ENCODE data around the gene ARHGAP31. TPM values are rescaled to one million over a fixed set of nuclear protein-coding genes. Genes with fewer than 3 reads are reported as not detected.
"Not testable (repeated sequence)": the region's sequence is repeated elsewhere in the genome, so short reads cannot be mapped to it uniquely, and the experiment has no call there.

The ARHGAP31 gene
- polyA plus RNA-seq, 1 donor from 2014 or later = 9.0 TPM

GRCh38 chr3:119304201-119304713 is 10.1 kb downstream of the ARHGAP31 start:
- peaks cover 4% of the 10 kb centered on the region for H3K36me3 Mint-ChIP-seq
- H3K27ac Mint-ChIP-seq = peak overlapping the region in 1 of 3 donors; percentile 75

GRCh38 chr3:119305286-119305685 is 11.1 kb downstream of the ARHGAP31 start:
- H3K4me1 Mint-ChIP-seq = peaks cover 33 to 43% (median 41%) of the 10 kb centered on the region in 3 donors
- H3K9me3 Mint-ChIP-seq = no peaks in the 10 kb centered on the region
- peaks cover 4% of the 10 kb centered on the region for H3K36me3 Mint-ChIP-seq
- no peak overlapping the region for H3K4me3 Mint-ChIP-seq
- H3K27ac Mint-ChIP-seq = no peak overlapping the region
- no peaks in the 10 kb centered on the region for H3K27me3 Mint-ChIP-seq

More at GRCh38 chr3:119304201-119304713, 10.1 kb downstream of the ARHGAP31 start:
- peaks cover 35 to 44% (median 41%) of the 10 kb centered on the region in 3 donors for H3K4me1 Mint-ChIP-seq
- H3K27me3 Mint-ChIP-seq = no peaks in the 10 kb centered on the region
- H3K9me3 Mint-ChIP-seq = no peaks in the 10 kb centered on the region
- H3K4me3 Mint-ChIP-seq = peak overlapping the region in 1 of 4 donors; percentile 58

- peak overlapping the region in 1 of 3 donors; percentile 53 for H3K27ac Mint-ChIP-seq
- H3K9me3 Mint-ChIP-seq, H3K27me3 Mint-ChIP-seq, H3K36me3 Mint-ChIP-seq, H3K4me3 Mint-ChIP-seq: not testable (repeated sequence)
- H3K4me1 Mint-ChIP-seq = peaks cover 29 to 39% (median 36%) of the 10 kb centered on the region in 3 donors
Observed at GRCh38 chr3:119306378-119306777, 12.2 kb downstream of the ARHGAP31 start.

DNA sequence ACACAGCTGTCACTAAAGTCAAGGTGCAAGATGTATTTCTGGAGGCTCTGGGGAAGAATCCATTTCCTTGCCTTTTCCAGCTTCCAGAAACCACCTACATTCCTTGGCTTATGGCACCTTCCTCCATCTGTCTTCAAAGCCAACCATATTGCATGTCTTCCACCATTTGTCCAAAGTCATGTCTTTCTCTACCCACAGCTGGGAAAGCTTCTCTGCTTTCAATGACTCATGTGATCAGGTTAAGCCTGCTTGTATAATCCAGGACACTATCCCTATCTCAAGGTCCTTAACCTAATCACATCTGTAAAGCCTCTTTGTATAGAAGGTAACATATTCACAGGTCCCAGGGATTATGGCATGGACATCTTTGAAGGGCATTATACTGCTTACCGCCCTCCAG is 14.2 kb downstream of the ARHGAP31 start:
- Mint-ChIP-seq H3K27me3 (no peaks in the 10 kb centered on the region), H3K4me3 (no peak overlapping the region), H3K9me3 (no peaks in the 10 kb centered on the region), H3K4me1 (peaks cover 9 to 20% (median 20%) of the 10 kb centered on the region in 3 donors), H3K27ac (no peak overlapping the region), H3K36me3 (peaks cover 6% of the 10 kb centered on the region)

DNA sequence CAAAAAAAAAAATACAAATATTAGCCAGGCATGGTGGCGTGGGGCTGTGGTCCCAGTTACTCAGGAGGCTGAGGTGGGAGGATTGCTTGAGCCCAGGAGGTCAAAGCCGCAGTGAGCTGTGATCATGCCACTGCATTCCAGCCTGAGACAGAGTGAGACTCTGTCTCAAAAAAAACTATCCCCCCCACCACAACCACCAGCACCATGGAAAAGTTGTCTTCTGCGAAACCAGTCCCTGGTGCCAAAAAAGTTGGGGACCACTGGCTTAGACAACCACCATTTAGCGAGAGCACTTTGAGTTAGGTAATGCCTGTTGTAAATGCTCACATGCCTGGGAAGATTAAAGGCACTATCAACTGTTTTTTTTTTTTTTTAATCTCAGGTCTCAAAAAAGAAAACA is 15.4 kb downstream of the ARHGAP31 start:
- Mint-ChIP-seq H3K4me1 (peaks cover 11 to 16% (median 13%) of the 10 kb centered on the region in 3 donors), H3K36me3 (peaks cover 9% of the 10 kb centered on the region), H3K9me3 (no peaks in the 10 kb centered on the region), H3K27me3 (no peaks in the 10 kb centered on the region), H3K27ac (no peak overlapping the region), H3K4me3 (no peak overlapping the region)

DNA sequence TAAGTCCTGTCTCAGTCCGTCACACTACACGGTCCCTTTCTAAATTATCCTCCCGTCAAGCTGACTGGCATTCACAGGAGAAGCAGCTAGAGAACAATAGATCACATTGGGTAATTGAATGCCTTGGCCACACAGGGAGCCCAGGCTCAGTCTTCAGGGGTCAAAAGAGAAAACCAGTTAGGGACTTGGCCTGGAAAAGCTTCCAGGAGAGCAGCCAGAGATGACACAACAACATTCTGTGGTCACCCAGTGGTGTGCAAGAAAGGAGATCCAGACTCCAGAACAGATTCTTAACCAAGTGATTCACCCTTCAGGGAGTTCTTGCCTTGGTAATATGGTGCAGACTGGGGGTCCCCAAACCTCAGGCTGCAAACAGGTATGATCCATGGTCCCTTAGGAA is 15.9 kb downstream of the ARHGAP31 start:
- Mint-ChIP-seq H3K36me3 (peaks cover 9% of the 10 kb centered on the region), H3K27ac (no peak overlapping the region), H3K27me3 (no peaks in the 10 kb centered on the region), H3K4me3 (no peak overlapping the region), H3K9me3 (no peaks in the 10 kb centered on the region), H3K4me1 (peaks cover 10 to 16% (median 11%) of the 10 kb centered on the region in 3 donors)

- Mint-ChIP-seq H3K36me3 (peaks cover 9% of the 10 kb centered on the region), H3K4me1 (peaks cover 6 to 15% (median 8%) of the 10 kb centered on the region in 3 donors), H3K27me3 (no peaks in the 10 kb centered on the region), H3K9me3 (no peaks in the 10 kb centered on the region), H3K4me3 (no peak overlapping the region), H3K27ac (no peak overlapping the region)
Observed at GRCh38 chr3:119311081-119311925, 17.1 kb downstream of the ARHGAP31 start.

DNA sequence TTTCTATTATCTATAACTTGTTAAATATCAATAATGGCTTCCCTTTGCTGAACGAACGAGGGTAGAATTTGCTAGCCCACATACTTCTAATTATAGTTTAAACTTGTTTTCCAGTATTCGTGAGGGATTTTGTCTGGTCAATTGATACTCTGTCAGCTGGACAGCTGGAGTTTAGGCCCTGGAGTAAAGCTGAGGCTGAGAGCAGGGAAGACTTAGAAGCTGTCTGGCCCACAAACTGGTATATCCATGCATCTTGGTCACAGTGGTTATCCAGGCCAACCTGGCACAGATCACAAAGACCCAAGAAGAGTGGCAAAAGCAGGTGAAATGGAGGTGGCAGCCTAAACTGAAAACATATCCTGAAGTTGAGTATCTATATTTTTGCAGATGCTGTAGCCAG is 19.3 kb downstream of the ARHGAP31 start:
- Mint-ChIP-seq H3K36me3 (peaks cover 9% of the 10 kb centered on the region), H3K27ac (peak overlapping the region in 2 of 3 donors; percentile 7 to 66), H3K27me3 (no peaks in the 10 kb centered on the region), H3K4me1 (peaks cover 8 to 17% (median 11%) of the 10 kb centered on the region in 3 donors), H3K4me3 (no peak overlapping the region), H3K9me3 (no peaks in the 10 kb centered on the region)

- Mint-ChIP-seq H3K4me1 (peaks cover 8 to 19% (median 11%) of the 10 kb centered on the region in 3 donors), H3K27ac (no peak overlapping the region), H3K4me3 (no peak overlapping the region), H3K9me3 (no peaks in the 10 kb centered on the region), H3K27me3 (no peaks in the 10 kb centered on the region), H3K36me3 (peaks cover 9% of the 10 kb centered on the region)
Observed at GRCh38 chr3:119314821-119315220, 20.6 kb downstream of the ARHGAP31 start.

DNA sequence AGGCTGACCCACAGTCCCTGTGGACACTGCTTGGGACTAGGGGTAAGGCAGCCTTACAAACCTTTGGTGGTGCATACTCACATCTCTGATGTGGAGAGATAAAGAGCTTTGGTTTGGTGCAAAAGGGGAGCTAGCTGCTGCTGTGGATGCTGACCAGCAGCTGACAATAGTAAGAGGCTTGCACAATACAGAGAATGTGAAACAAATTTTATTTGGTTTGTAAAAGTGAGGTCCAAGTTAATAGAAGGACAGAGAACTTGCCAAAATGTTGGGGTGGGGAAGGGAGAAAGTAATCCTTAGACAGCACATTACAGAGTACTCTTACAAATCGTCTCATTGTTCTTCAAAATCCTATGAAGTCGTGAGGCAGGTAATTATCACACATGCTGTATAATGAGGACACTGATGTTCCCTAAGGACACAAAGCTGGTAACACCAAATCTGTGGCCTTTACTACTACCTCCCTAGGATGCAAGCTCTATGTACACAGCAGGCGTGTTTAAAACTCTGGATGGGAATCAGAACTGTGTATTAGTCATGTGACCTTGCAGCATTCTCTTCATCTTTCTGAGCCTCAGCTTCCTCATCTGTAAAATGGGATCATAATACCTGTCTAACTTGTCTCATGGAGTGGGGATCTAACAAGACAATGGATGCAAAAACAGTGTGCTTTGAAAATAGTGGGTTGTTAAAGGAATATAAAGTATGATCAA is 21.6 kb downstream of the ARHGAP31 start:
- Mint-ChIP-seq H3K27ac (peak overlapping the region in 1 of 3 donors; percentile 25), H3K36me3 (peaks cover 9% of the 10 kb centered on the region), H3K4me3 (peak overlapping the region in 1 of 4 donors; percentile 43), H3K9me3 (no peaks in the 10 kb centered on the region), H3K4me1 (peaks cover 13 to 24% (median 14%) of the 10 kb centered on the region in 3 donors), H3K27me3 (no peaks in the 10 kb centered on the region)

GRCh38 chr3:119316313-119316670 is 22.1 kb downstream of the ARHGAP31 start:
- H3K4me3 Mint-ChIP-seq = no peak overlapping the region
- peaks cover 14 to 27% (median 16%) of the 10 kb centered on the region in 3 donors for H3K4me1 Mint-ChIP-seq
- H3K36me3 Mint-ChIP-seq = peaks cover 9% of the 10 kb centered on the region
- no peaks in the 10 kb centered on the region for H3K9me3 Mint-ChIP-seq
- peak overlapping the region in 1 of 3 donors; percentile 20 for H3K27ac Mint-ChIP-seq
- H3K27me3 Mint-ChIP-seq = no peaks in the 10 kb centered on the region

GRCh38 chr3:119318876-119319275 is 24.7 kb downstream of the ARHGAP31 start:
- H3K9me3 Mint-ChIP-seq = no peaks in the 10 kb centered on the region

DNA sequence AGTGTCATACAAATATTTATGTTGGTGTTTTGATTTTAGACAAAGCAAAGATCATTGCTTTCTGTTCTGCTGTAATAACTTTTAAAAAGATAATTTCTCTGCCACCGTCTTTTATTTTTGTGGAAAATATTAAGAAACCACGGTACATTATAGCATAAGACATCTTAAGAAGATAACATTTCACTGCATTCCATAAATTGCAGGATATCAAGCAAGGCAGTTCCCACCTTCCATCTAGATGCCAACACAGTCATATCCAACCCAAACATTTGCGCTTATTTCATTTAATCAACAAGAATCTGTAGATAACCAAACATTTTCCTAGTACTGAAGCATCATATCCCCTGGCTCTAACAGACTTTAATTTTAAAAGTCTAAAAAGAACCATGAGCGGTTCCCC is 25.1 kb downstream of the ARHGAP31 start:
- no peaks in the 10 kb centered on the region for H3K9me3 Mint-ChIP-seq
- H3K4me3 Mint-ChIP-seq = no peak overlapping the region
- no peaks in the 10 kb centered on the region for H3K27me3 Mint-ChIP-seq
- H3K4me1 Mint-ChIP-seq = peaks cover 26 to 37% (median 32%) of the 10 kb centered on the region in 3 donors
- peaks cover 4% of the 10 kb centered on the region for H3K36me3 Mint-ChIP-seq
- H3K27ac Mint-ChIP-seq = peak overlapping the region in 2 of 3 donors; percentile 8 to 47

More at GRCh38 chr3:119318876-119319275, 24.7 kb downstream of the ARHGAP31 start:
- Mint-ChIP-seq H3K36me3 (peaks cover 7% of the 10 kb centered on the region), H3K4me1 (peaks cover 27 to 34% (median 27%) of the 10 kb centered on the region in 3 donors), H3K27ac (peak overlapping the region in 2 of 3 donors; percentile 47 to 88), H3K4me3 (no peak overlapping the region), H3K27me3 (no peaks in the 10 kb centered on the region)

- not testable (repeated sequence) for H3K9me3 Mint-ChIP-seq, H3K36me3 Mint-ChIP-seq, H3K27me3 Mint-ChIP-seq
- Mint-ChIP-seq H3K4me1 (peaks cover 27 to 43% (median 38%) of the 10 kb centered on the region in 3 donors), H3K27ac (peak overlapping the region; percentile 80 to 100 (median 88)), H3K4me3 (peak overlapping the region in 1 of 4 donors; percentile 54)
Observed at GRCh38 chr3:119320785-119321184, 26.6 kb downstream of the ARHGAP31 start.

Data from IgD-negative memory B cell (primary cell).